GM12801 (cell line): ENCODE data around the gene OCA2.

Experiments used
- TF ChIP-seq, protein P1 (sequence below): IDR thresholded peaks from one replicate; pipeline ENCODE4 v1.5.1; 2011; ENCODE audit warnings: control low read depth; ENCODE audit not compliant: insufficient read length; ENCODE audit errors: extremely low read depth

Gene OCA2

GRCh38 chr15:27985099-27985498, 114.0 kb downstream of the OCA2 start:
- TF ChIP-seq, protein P1, sequence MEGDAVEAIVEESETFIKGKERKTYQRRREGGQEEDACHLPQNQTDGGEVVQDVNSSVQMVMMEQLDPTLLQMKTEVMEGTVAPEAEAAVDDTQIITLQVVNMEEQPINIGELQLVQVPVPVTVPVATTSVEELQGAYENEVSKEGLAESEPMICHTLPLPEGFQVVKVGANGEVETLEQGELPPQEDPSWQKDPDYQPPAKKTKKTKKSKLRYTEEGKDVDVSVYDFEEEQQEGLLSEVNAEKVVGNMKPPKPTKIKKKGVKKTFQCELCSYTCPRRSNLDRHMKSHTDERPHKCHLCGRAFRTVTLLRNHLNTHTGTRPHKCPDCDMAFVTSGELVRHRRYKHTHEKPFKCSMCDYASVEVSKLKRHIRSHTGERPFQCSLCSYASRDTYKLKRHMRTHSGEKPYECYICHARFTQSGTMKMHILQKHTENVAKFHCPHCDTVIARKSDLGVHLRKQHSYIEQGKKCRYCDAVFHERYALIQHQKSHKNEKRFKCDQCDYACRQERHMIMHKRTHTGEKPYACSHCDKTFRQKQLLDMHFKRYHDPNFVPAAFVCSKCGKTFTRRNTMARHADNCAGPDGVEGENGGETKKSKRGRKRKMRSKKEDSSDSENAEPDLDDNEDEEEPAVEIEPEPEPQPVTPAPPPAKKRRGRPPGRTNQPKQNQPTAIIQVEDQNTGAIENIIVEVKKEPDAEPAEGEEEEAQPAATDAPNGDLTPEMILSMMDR: no peak

DNA sequence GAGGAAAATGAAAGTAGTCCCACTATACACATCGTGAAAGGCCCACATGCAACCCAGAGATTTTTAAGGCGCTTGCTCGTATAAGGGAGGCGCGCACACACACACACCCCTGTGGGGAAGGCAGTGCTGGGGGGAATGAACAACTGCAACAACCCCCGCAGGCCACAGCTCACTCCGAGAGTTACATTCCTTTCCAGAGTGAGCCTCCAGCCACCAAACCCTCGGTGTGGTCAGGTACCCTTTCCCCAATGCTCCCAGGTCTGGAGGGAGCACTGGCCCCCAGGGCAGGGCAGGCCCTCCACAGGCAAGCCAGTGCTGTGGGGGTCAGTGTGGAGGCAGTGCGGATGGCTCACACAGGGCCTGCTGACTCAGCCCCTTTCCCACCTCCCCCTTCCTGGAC, 115.6 kb downstream of the OCA2 start:
- TF ChIP-seq, protein P1: no peak

DNA sequence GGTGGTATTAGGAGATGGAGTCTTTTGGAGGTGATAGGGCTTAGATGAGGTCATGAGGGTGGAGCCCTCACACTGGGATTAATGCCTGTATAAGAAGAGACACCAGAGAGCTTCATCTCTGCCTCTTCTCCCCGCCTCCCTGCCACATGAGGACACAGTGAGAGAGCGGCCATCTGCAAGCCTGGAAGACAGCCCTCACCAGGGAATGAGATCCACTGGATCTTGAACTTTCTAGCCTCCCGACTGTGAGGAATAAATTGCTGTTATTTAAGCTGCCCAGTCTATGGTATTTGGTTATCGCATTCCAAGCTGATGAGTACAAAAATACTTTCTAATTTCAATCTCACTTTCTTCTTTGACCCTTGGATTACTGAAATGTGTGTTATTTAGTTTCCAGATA, 121.4 kb downstream of the OCA2 start:
- TF ChIP-seq, protein P1: no peak

DNA sequence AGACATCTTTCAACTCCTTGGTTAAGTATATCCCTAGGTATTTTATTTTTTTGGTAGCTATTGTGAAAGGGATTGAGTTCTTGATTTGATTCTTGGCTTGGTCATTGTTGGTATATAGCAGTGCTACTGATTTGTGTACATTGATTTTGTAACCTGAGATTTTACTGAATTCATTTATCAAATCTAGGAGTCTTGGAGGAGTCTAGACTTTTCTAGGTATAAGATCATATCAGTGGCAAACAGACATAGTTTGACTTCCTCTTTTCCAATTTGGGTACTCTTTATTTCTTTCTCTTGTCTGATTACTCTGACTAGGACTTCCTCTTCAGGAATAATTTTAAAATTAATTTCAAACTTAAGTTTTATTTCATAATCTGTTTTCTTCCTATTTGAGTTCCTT, 125.2 kb downstream of the OCA2 start:
- TF ChIP-seq, protein P1: no peak

GRCh38 chr15:27970661-27971392, 128.3 kb downstream of the OCA2 start:
- TF ChIP-seq, protein P1: no peak

DNA sequence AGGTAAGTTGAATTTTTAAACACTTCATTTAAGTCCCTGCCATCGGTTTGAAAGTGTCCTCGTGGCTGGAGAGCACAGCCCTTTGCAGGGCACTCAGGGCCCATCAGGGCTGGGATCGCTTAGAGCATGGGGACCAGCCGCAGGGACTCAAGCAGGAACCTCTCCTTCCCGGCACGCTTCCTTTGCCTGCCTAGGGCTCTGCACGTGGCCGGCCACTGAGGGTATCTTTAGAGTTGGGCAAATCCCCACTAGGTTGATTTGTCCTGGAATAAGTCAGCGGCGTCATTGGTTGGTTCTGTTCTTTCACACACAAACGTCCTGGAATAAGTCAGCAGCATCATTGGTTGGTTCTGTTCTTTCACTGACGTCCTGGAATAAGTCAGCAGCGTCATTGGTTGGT, 131.6 kb downstream of the OCA2 start:
- TF ChIP-seq, protein P1: no peak

DNA sequence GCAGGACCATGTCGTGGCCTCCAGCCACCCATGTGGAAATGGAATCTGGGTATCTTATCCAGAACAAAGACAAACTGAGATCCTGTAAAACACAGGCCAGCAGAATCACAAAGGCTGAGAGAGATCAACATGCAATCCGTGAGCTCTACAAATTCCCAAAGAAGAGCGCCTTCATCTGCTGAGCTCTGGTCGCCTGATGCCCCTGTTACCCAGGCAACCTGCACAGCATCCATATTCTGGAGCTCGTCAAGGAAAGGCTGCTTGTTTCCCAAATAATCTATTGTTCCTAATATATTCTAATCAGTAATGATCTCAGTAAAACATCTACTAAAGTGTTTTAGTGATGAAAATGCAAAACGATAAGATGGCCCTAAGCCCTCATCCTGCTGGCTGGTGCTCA, 133.6 kb downstream of the OCA2 start:
- TF ChIP-seq, protein P1: no peak
